Mesenchymal stem cell (in vitro differentiated cells and primary cell): ENCODE results near the gene ZNF554.

ENCODE experiments used
- DNase-seq: peaks from one replicate; pipeline ENCODE4 v3.0.0-alpha.2; 2013
- H2AFZ ChIP-seq: one replicate; pipeline ENCODE4 v1.6.1; 2013; ENCODE audit warnings: low read depth, mild to moderate bottlenecking, control low read depth, inconsistent platforms, low read length, moderate library complexity
- H2AK5ac ChIP-seq: 2 replicates; pipeline ENCODE4 v1.6.1; 2013; ENCODE audit warnings: low read length, moderate library complexity, mild to moderate bottlenecking, inconsistent platforms; ENCODE audit not compliant: severe bottlenecking
- H2BK120ac ChIP-seq: one replicate; pipeline ENCODE4 v1.6.1; 2013; ENCODE audit warnings: low read depth, mild to moderate bottlenecking, inconsistent platforms, low read length, moderate library complexity
- H2BK12ac ChIP-seq, 2 experiments: one replicate each; pipeline ENCODE4 v1.6.1; 2013; ENCODE audit warnings: inconsistent platforms in 2 of 2, low read length in 2 of 2, mild to moderate bottlenecking in 2 of 2, moderate library complexity in 2 of 2, control low read depth in 1 of 2
- H2BK15ac ChIP-seq: one replicate; pipeline ENCODE4 v1.6.1; 2013; ENCODE audit warnings: mild to moderate bottlenecking, low read depth, inconsistent platforms; ENCODE audit not compliant: poor library complexity, severe bottlenecking
- H2BK5ac ChIP-seq: 2 replicates; pipeline ENCODE4 v1.6.1; 2013; ENCODE audit warnings: low read depth, mild to moderate bottlenecking, low read length, control low read depth, inconsistent platforms; ENCODE audit not compliant: poor library complexity, severe bottlenecking
- H3K14ac ChIP-seq, 2 experiments: one replicate each; pipeline ENCODE4 v1.6.1; 2013; ENCODE audit warnings: inconsistent platforms in 2 of 2, low read length in 2 of 2, control low read depth in 1 of 2, mild to moderate bottlenecking in 1 of 2, moderate library complexity in 1 of 2
- H3K18ac ChIP-seq, 2 experiments: one replicate each; pipeline ENCODE4 v1.6.1; 2013; ENCODE audit warnings: inconsistent platforms in 2 of 2, low read length in 2 of 2, control low read depth in 1 of 2, low read depth in 1 of 2, mild to moderate bottlenecking in 1 of 2
- H3K23ac ChIP-seq, 2 experiments: one replicate each; pipeline ENCODE4 v1.6.1; 2013; ENCODE audit warnings: inconsistent platforms in 2 of 2, low read length in 2 of 2, mild to moderate bottlenecking in 2 of 2, moderate library complexity in 2 of 2, control low read depth in 1 of 2
- H3K27ac ChIP-seq: 2 replicates; pipeline ENCODE4 v1.5.1; 2013; ENCODE audit warnings: mild to moderate bottlenecking, moderate library complexity, low read length, control low read depth, inconsistent platforms; ENCODE audit not compliant: poor library complexity, severe bottlenecking
- H3K27me3 ChIP-seq, 2 experiments: 2 replicates each; pipeline versions ENCODE4 v1.6.1 to v1.7.0; 2013; ENCODE audit warnings: low read length in 2 of 2, mild to moderate bottlenecking in 2 of 2, moderate library complexity in 2 of 2, control low read depth in 1 of 2, inconsistent platforms in 1 of 2; ENCODE audit not compliant: control insufficient read depth in 1 of 2, insufficient read depth in 1 of 2
- H3K36me3 ChIP-seq, 2 experiments: 2 replicates each; pipeline versions ENCODE4 v1.6.1 to v1.7.0; 2013; ENCODE audit warnings: low read length in 2 of 2, control low read depth in 1 of 2, inconsistent platforms in 1 of 2, low read depth in 1 of 2, mild to moderate bottlenecking in 1 of 2; ENCODE audit not compliant: insufficient read depth in 2 of 2, control insufficient read depth in 1 of 2
- H3K4ac ChIP-seq, 2 experiments: one replicate each; pipeline ENCODE4 v1.6.1; 2013; ENCODE audit warnings: inconsistent platforms in 2 of 2, low read length in 2 of 2, mild to moderate bottlenecking in 2 of 2, moderate library complexity in 2 of 2, control low read depth in 1 of 2, low read depth in 1 of 2
- H3K4me1 ChIP-seq: 2 replicates; pipeline ENCODE4 v1.6.1; 2013; ENCODE audit warnings: low read depth, low read length, control low read depth; ENCODE audit not compliant: control insufficient read depth, insufficient read depth
- H3K4me2 ChIP-seq: 2 replicates; pipeline ENCODE4 v1.6.1; 2013; ENCODE audit warnings: low read length, mild to moderate bottlenecking, inconsistent platforms; ENCODE audit not compliant: poor library complexity, severe bottlenecking
- H3K4me3 ChIP-seq, 2 experiments: 2 replicates each; pipeline versions ENCODE4 v1.5.1 to v1.7.0; 2013; ENCODE audit warnings: low read length in 2 of 2, mild to moderate bottlenecking in 2 of 2, control low read depth in 1 of 2, low read depth in 1 of 2; ENCODE audit not compliant: insufficient read depth in 1 of 2
- H3K79me1 ChIP-seq: replicated peaks from 2 replicates; pipeline ENCODE4 v1.6.1; 2013; ENCODE audit warnings: mild to moderate bottlenecking, control low read depth, low read length, inconsistent platforms; ENCODE audit not compliant: poor library complexity, severe bottlenecking
- H3K9ac ChIP-seq: 2 replicates; pipeline ENCODE4 v1.7.0; 2013; ENCODE audit warnings: mild to moderate bottlenecking, low read length, moderate library complexity
- H3K9me3 ChIP-seq: 2 replicates; pipeline ENCODE4 v1.7.0; 2013; ENCODE audit warnings: mild to moderate bottlenecking, low read length; ENCODE audit not compliant: control insufficient read depth
- H4K8ac ChIP-seq: one replicate; pipeline ENCODE4 v1.6.1; 2013; ENCODE audit warnings: inconsistent platforms, mild to moderate bottlenecking, low read length, moderate library complexity
- H4K91ac ChIP-seq: one replicate; pipeline ENCODE4 v1.6.1; 2013; ENCODE audit warnings: mild to moderate bottlenecking, low read length, inconsistent platforms
- WGBS: methylation state at CpG from one replicate; pipeline ENCODE4 v1.1.7; 2013; ENCODE audit warnings: mixed read lengths; 5-methylcytosine and 5-hydroxymethylcytosine counted together

Gene ZNF554

DNA sequence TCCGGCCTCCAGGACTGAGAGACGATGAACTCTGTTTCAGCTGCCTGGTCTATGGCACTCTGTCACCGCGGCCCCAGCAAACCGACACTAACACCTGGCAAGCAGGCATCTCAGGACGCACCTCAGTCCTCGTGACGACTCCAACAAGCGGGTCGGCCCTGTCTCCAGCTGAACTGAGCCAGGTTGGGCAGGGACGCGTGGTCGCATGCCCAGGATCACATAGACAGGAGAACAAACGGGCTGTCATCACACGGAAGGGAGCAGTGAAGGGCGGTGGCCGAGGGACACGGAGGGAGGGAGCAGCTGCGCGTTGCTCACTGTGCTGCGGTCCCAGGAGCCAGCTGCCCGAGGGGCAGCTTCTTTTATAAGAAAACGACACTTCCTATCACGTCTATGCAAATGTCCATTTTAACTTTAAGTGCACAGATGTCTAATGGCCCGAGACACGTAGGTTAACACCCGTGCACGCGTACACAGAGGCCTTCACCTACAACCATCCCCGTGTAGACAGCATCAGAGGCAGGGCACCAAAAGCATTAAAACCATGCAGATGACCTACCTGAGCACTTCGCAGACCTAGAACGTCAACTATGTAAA is 45.5 kb upstream of the ZNF554 start:
- no peak overlapping the region for H3K4ac ChIP-seq
- WGBS: 94% methylated on average over 32 of the region's 32 CpGs

DNA sequence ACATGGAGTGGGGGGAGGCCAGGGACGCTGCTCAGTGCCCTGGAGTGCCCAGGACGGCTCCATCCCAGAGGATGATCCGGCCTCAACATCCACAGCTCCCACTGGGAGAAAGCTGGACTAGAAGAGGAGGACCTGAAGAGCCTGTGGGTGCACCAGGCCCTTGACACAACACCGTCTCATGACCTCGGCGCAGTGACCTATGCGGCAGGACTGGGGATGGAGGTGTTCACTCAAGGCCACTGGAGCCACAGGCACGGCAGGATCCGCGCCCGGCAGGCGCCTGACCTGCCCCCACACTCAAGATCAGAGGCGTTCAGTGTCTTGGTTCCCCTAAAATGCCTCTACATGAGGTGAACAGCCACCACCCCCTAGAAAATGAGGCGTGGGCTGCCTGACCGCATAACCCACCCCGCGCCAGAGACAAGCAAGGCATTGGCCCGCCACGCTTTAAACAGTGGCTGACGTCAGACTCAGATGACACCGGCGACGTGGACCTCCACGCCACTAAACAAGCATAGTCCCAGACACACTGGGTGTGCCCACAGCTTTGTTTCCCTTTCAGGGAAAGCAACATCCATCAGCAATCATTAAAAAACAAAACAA is 44.6 kb upstream of the ZNF554 start:
- Histone ChIP-seq H3K9ac (peak overlapping the region; percentile 56), H3K4me2 (no peak overlapping the region), H3K79me1 (peaks cover 2% of the 10 kb centered on the region), H2AK5ac (no peak overlapping the region), H3K4me3 (peak overlapping the region in 1 of 2 experiments; percentile 18), H3K9me3 (no peaks in the 10 kb centered on the region), H2BK15ac (no peak overlapping the region), H2BK120ac (no peak overlapping the region), H4K8ac (no peak overlapping the region), H3K14ac (no peak overlapping the region), H2AFZ (no peak overlapping the region), H3K36me3 (peaks cover 4 to 68% of the 10 kb centered on the region in 2 experiments), H4K91ac (no peak overlapping the region), H3K4me1 (peaks cover 19% of the 10 kb centered on the region), H2BK12ac (no peak overlapping the region), H2BK5ac (no peak overlapping the region), H3K23ac (no peak overlapping the region), H3K18ac (no peak overlapping the region), H3K27me3 (no peaks in the 10 kb centered on the region), H3K27ac (no peak overlapping the region), H3K4ac (no peak overlapping the region)
- WGBS: 95% methylated on average over 24 of the region's 24 CpGs
- no peak for DNase-seq

More for the DNA sequence above, 45.5 kb upstream of the ZNF554 start:
- H2BK15ac ChIP-seq: no peak overlapping the region
- no peak overlapping the region for H2BK12ac ChIP-seq
- no peak overlapping the region for H3K4me3 ChIP-seq
- H4K8ac ChIP-seq: peak overlapping the region; percentile 16
- no peak overlapping the region for H3K23ac ChIP-seq
- peak overlapping the region; percentile 65 for H4K91ac ChIP-seq
- no peak overlapping the region for H3K14ac ChIP-seq
- H3K36me3 ChIP-seq: peaks cover 4 to 68% of the 10 kb centered on the region in 2 experiments
- H3K4me2 ChIP-seq: no peak overlapping the region
- no peak overlapping the region for H2AK5ac ChIP-seq
- H2AFZ ChIP-seq: no peak overlapping the region
- H3K9ac ChIP-seq: no peak overlapping the region
- H3K18ac ChIP-seq: no peak overlapping the region
- H3K4me1 ChIP-seq: peaks cover 19% of the 10 kb centered on the region
- no peak overlapping the region for H3K27ac ChIP-seq
- no peak overlapping the region for H2BK120ac ChIP-seq
- H3K27me3 ChIP-seq: no peaks in the 10 kb centered on the region
- H3K79me1 ChIP-seq: peaks cover 6% of the 10 kb centered on the region
- H2BK5ac ChIP-seq: no peak overlapping the region
- no peaks in the 10 kb centered on the region for H3K9me3 ChIP-seq
- no peak for DNase-seq

DNA sequence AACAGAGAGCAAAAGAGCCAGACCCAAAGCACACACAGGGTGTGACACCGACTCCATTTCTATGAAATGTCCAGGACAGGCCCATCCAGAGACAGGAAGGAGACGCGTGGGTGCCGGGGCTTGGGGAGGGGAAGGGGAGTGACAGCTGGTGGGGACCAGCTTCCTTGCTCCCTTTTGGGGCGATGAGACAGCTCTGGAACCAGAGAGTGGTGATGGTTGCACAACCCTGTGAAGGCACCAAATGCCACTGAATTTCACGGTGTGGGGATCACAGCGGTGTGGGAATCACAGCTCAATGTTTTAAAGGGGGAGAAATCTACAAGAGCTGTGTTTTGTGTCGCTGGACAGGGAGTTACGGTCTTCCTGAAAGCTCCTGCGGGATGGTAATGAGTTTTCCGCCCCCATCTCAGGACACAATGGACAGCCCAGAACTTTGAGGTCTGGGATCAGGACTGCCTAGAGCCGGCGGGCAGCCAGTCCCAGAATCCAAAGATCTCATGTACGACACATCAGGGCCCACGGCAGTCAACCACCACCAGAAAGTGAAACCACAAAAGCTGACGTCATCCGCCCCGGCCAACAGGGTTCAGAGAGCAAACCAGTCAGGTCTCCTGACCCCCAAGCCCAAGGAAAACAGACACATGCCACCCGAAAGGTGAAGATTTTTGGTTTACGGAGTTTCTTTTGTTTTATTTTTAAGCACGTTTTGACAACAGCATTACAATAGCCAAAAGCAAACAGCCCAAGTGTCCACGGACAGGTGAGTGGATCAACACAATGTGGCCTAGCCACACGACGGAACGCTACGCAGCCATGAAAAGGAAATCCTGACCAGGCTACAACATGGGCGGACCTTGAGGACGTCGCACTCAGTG is 43.9 kb upstream of the ZNF554 start:
- no peak overlapping the region for H3K4ac ChIP-seq
- no peak overlapping the region for H3K18ac ChIP-seq
- H2BK15ac ChIP-seq: no peak overlapping the region
- H2BK120ac ChIP-seq: no peak overlapping the region
- H3K23ac ChIP-seq: no peak overlapping the region
- H3K36me3 ChIP-seq: peaks cover 4 to 67% of the 10 kb centered on the region in 2 experiments
- H3K9ac ChIP-seq: peak overlapping the region; percentile 56
- H3K27ac ChIP-seq: no peak overlapping the region
- peak overlapping the region in 1 of 2 experiments; percentile 78 for H2BK12ac ChIP-seq
- no peak overlapping the region for H3K4me2 ChIP-seq
- H3K14ac ChIP-seq: no peak overlapping the region
- peak overlapping the region; percentile 30 for H4K8ac ChIP-seq
- H3K4me3 ChIP-seq: peak overlapping the region in 1 of 2 experiments; percentile 18
- WGBS: 90% methylated on average over 29 of the region's 29 CpGs
- peak overlapping the region; percentile 5 for H2AK5ac ChIP-seq
- peaks cover 2% of the 10 kb centered on the region for H3K79me1 ChIP-seq
- H3K27me3 ChIP-seq: no peaks in the 10 kb centered on the region
- no peak overlapping the region for H2BK5ac ChIP-seq
- H3K4me1 ChIP-seq: peaks cover 23% of the 10 kb centered on the region
- no peak overlapping the region for H2AFZ ChIP-seq
- DNase-seq: peak; percentile 68
- no peak overlapping the region for H4K91ac ChIP-seq
- H3K9me3 ChIP-seq: no peaks in the 10 kb centered on the region
